ENCODE measurements around the gene PRCC. TPM values are rescaled to one million over a fixed set of nuclear protein-coding genes. Genes with fewer than 3 reads are reported as not detected.
A peak's percentile ranks its signal among the peaks of the same experiment; 100 is the strongest.

Gene PRCC
- polyA plus RNA-seq, 3 donors = 26.7 to 37.1 (median 29.6) TPM

- no peak overlapping the region for H3K27ac Mint-ChIP-seq
- WGBS (ENCODE audit: insufficient coverage) = 78% methylated on average over 3 of the region's 5 CpGs
Measured at GRCh38 chr1:156846643-156847042, 79.3 kb downstream of the PRCC start.

GRCh38 chr1:156847591-156848460 lies 80.5 kb downstream of the PRCC start:
- peaks cover 41 to 68% of the 10 kb centered on the region in 2 donors for H3K27me3 ChIP-seq (ENCODE audit: control insufficient read depth in 2 of 2, insufficient read depth in 2 of 2, low read length in 2 of 2)
- no peak overlapping the region for H3K4me3 ChIP-seq (replicated peaks in 1 of 3; ENCODE audit: low read depth in 2 of 3, low read length in 3 of 3)

More at GRCh38 chr1:156846643-156847042, 79.3 kb downstream of the PRCC start:
- Mint-ChIP-seq H3K36me3 (peaks cover 0 to 1% of the 10 kb centered on the region in 2 donors), H3K4me3 (peak overlapping the region in 1 of 2 donors; percentile 77), H3K9me3 (peaks cover 0 to 11% (median 2%) of the 10 kb centered on the region in 7 donors), H3K4me1 (peaks cover 6% of the 10 kb centered on the region), H3K27me3 (ENCODE audit: low read depth in 3 of 3) (peaks cover 67 to 89% (median 76%) of the 10 kb centered on the region in 3 donors)
- no peaks in the 10 kb centered on the region for H3K36me3 ChIP-seq (replicated peaks in 1 of 2; ENCODE audit: control insufficient read depth in 1 of 2, insufficient read depth in 2 of 2, low read length in 2 of 2)
- no peak overlapping the region for H3K4me2 ChIP-seq (replicated peaks; ENCODE audit: extremely low read depth, low read length, poor library complexity, severe bottlenecking)
- H3K79me2 ChIP-seq (ENCODE audit: insufficient read depth, low read length) = no peaks in the 10 kb centered on the region
- H3K4me3 ChIP-seq (replicated peaks in 1 of 3; ENCODE audit: low read depth in 2 of 3, low read length in 3 of 3) = no peak overlapping the region
- intact Hi-C loops (cut with micrococcal nuclease) = no loop called here
- peaks cover 0 to 8% of the 10 kb centered on the region in 2 donors for H3K9me3 ChIP-seq (replicated peaks in 1 of 2; ENCODE audit: control insufficient read depth in 1 of 2, insufficient read depth in 1 of 2, low read length in 2 of 2)
- H2AFZ ChIP-seq (ENCODE audit: insufficient read depth, low read depth, low read length, poor library complexity, severe bottlenecking) = no peak overlapping the region
- peaks cover 2 to 4% of the 10 kb centered on the region in 2 donors for H3K4me1 ChIP-seq (ENCODE audit: control insufficient read depth in 1 of 2, insufficient read depth in 2 of 2, low read length in 2 of 2)
- H4K20me1 ChIP-seq (ENCODE audit: insufficient read depth, low read length) = no peaks in the 10 kb centered on the region
- no peak for TF ChIP-seq CTCF (IDR thresholded peaks at IDR 0.05)
- H3K9ac ChIP-seq (ENCODE audit: insufficient read depth, low read length, poor library complexity, severe bottlenecking) = no peak overlapping the region
- DNase-seq = no peak
- H3K27ac ChIP-seq (ENCODE audit: low read depth in 1 of 2, low read length in 2 of 2) = no peak overlapping the region
- H3K27me3 ChIP-seq (ENCODE audit: control insufficient read depth in 2 of 2, insufficient read depth in 2 of 2, low read length in 2 of 2) = peaks cover 41 to 72% of the 10 kb centered on the region in 2 donors

More at GRCh38 chr1:156847591-156848460, 80.5 kb downstream of the PRCC start:
- peaks cover 0 to 11% (median 2%) of the 10 kb centered on the region in 7 donors for H3K9me3 Mint-ChIP-seq
- peaks cover 6% of the 10 kb centered on the region for H3K4me1 Mint-ChIP-seq
- Histone ChIP-seq H4K20me1 (ENCODE audit: insufficient read depth, low read length) (no peaks in the 10 kb centered on the region), H3K4me2 (replicated peaks; ENCODE audit: extremely low read depth, low read length, poor library complexity, severe bottlenecking) (no peak overlapping the region), H2AFZ (ENCODE audit: insufficient read depth, low read depth, low read length, poor library complexity, severe bottlenecking) (no peak overlapping the region), H3K79me2 (ENCODE audit: insufficient read depth, low read length) (no peaks in the 10 kb centered on the region), H3K36me3 (replicated peaks in 1 of 2; ENCODE audit: control insufficient read depth in 1 of 2, insufficient read depth in 2 of 2, low read length in 2 of 2) (no peaks in the 10 kb centered on the region), H3K4me1 (ENCODE audit: control insufficient read depth in 1 of 2, insufficient read depth in 2 of 2, low read length in 2 of 2) (peaks cover 2 to 4% of the 10 kb centered on the region in 2 donors), H3K9me3 (replicated peaks in 1 of 2; ENCODE audit: control insufficient read depth in 1 of 2, insufficient read depth in 1 of 2, low read length in 2 of 2) (peaks cover 0 to 8% of the 10 kb centered on the region in 2 donors), H3K27ac (ENCODE audit: low read depth in 1 of 2, low read length in 2 of 2) (no peak overlapping the region), H3K9ac (ENCODE audit: insufficient read depth, low read length, poor library complexity, severe bottlenecking) (no peak overlapping the region)
- WGBS (ENCODE audit: insufficient coverage) = 92% methylated on average over 2 of the region's 7 CpGs
- no peak for DNase-seq
- TF ChIP-seq CTCF (IDR thresholded peaks at IDR 0.05) = no peak
- H3K27ac Mint-ChIP-seq = no peak overlapping the region
- H3K27me3 Mint-ChIP-seq (ENCODE audit: low read depth in 3 of 3) = peaks cover 70 to 79% (median 77%) of the 10 kb centered on the region in 3 donors
- intact Hi-C loops (cut with micrococcal nuclease) = no loop called here
- peaks cover 0 to 1% of the 10 kb centered on the region in 2 donors for H3K36me3 Mint-ChIP-seq
- peak overlapping the region in 1 of 2 donors; percentile 77 for H3K4me3 Mint-ChIP-seq
